ENCODE measurements around the gene ZNF311. TPM values are rescaled to one million over a fixed set of nuclear protein-coding genes. Genes with fewer than 3 reads are reported as not detected.

ZNF311 gene
- polyA plus RNA-seq, 2 donors: 0.46 to 1.2 TPM

DNA sequence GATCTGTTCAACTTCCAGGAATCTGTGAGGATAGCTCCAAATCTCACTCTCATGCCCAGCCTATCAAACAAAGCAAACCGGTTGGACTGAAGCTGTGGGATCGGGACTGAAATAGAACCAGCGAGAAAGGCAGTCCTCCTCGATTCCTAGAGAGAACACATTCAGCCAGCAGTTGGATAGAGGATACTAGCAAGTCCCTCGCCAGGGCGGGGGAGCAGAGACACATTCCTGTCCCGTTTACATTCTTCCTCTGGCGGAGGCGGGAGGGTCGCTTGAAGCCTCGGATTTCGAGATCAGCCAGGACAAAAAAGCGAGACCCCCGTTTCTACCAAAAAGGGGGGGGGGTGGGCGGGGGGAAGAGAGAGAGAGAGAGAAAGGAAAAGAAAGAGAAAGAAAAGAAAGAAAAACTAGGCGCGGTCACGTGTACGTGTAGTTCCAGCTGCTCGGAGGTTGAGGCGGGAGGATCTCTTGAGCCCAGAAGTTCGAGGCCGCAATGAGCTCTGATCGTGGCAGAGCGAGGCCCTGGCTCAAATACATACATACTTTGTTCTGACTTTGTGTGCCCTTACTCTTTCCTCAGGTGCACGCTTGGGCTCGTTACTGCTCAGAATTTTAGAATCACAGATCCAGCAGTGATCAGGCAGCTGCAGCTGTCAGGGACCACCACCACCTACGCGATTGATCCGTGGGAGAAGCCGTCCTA, 19.5 kb downstream of the ZNF311 start:
- H3K27me3 ChIP-seq (ENCODE audit: control insufficient read depth in 1 of 2, insufficient read depth in 2 of 2, low read length in 2 of 2): no peaks in the 10 kb centered on the region

DNA sequence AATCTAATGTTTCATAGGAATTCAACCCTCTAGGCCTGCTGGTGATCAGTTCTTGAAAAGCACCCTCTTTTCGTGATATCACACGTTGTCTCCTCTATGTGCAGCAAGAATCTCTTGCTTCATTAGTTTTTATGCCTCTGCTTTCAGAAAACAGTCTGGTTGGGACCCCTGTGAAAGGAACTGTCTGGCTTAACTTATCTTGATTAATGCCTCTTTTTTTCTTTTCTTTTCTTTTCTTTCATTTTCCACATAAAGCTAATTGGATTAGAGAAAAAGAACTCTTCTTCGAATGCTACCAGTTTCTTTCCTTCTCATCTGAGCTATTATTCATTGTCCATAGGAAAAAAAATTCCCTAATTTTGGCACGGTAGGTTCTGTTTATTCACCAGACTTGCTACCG, 21.3 kb downstream of the ZNF311 start:
- no peaks in the 10 kb centered on the region for H3K4me1 ChIP-seq (ENCODE audit: control insufficient read depth in 2 of 2, insufficient read depth in 2 of 2, low read length in 1 of 2)

More for the DNA sequence above, 19.5 kb downstream of the ZNF311 start:
- Histone ChIP-seq H3K36me3 (ENCODE audit: control insufficient read depth in 2 of 2, insufficient read depth in 2 of 2, low read length in 1 of 2) (no peaks in the 10 kb centered on the region), H3K27ac (ENCODE audit: low read depth in 2 of 2, low read length in 1 of 2) (peak overlapping the region; percentile 64 to 76), H3K4me3 (ENCODE audit: low read depth in 1 of 2, low read length in 2 of 2) (peak overlapping the region; percentile 17 to 52), H3K4me1 (ENCODE audit: control insufficient read depth in 2 of 2, insufficient read depth in 2 of 2, low read length in 1 of 2) (no peaks in the 10 kb centered on the region), H3K9me3 (ENCODE audit: control insufficient read depth in 2 of 2, insufficient read depth in 1 of 2, low read depth in 1 of 2, low read length in 1 of 2) (no peaks in the 10 kb centered on the region)
- 8 to 10% methylated on average over 30 to 31 of the region's 31 CpGs for WGBS, 2 donors

DNA sequence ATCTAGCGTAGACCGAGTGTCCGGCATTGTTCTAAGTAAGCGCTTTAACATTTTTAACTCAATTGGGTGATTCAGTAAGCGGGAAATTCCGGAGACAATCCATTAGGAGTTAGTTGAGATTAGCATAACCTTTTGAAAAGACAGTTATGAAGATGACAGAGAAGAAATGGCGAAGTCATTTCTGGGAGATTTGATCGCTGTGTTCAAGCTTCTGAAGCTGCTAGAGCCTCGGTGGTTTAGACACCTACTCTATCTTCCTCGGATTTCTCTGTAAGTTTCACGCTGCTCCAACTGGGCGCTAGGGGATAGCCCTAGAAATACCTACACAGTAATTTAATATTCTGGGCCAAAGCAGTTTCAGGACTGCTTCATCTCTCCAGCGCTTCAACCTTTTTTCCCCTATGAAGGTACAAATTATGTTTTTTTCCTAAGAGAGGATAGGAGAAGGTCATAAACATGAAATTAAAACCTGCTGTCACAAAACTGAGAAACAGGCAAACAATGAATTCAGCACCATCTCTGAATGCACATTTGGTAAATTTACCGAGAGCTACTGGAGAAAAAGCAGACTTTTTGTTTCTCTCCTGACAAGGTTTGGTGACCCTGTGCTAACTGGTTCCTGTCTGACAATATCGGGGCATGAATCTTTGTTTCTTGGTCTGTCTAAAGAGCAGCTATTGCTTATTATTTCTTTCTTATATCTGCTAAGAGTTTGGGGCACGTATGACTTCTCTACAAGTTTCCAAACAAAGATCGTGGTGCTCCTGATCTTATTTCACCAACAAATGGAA, 22.4 kb downstream of the ZNF311 start:
- Histone ChIP-seq H3K9me3 (ENCODE audit: control insufficient read depth in 2 of 2, insufficient read depth in 1 of 2, low read depth in 1 of 2, low read length in 1 of 2) (no peaks in the 10 kb centered on the region), H3K27me3 (ENCODE audit: control insufficient read depth in 1 of 2, insufficient read depth in 2 of 2, low read length in 2 of 2) (peaks cover 0 to 3% of the 10 kb centered on the region in 2 donors), H3K4me3 (ENCODE audit: low read depth in 1 of 2, low read length in 2 of 2) (peak overlapping the region in 1 of 2 donors; percentile 58), H3K4me1 (ENCODE audit: control insufficient read depth in 2 of 2, insufficient read depth in 2 of 2, low read length in 1 of 2) (no peaks in the 10 kb centered on the region), H3K36me3 (ENCODE audit: control insufficient read depth in 2 of 2, insufficient read depth in 2 of 2, low read length in 1 of 2) (no peaks in the 10 kb centered on the region), H3K27ac (ENCODE audit: low read depth in 2 of 2, low read length in 1 of 2) (peak overlapping the region; percentile 40 to 60)
- WGBS, 2 donors: 9 to 12% methylated on average over 17 of the region's 17 CpGs

More for the DNA sequence above, 21.3 kb downstream of the ZNF311 start:
- Histone ChIP-seq H3K9me3 (ENCODE audit: control insufficient read depth in 2 of 2, insufficient read depth in 1 of 2, low read depth in 1 of 2, low read length in 1 of 2) (no peaks in the 10 kb centered on the region), H3K27me3 (ENCODE audit: control insufficient read depth in 1 of 2, insufficient read depth in 2 of 2, low read length in 2 of 2) (peaks cover 0 to 3% of the 10 kb centered on the region in 2 donors), H3K36me3 (ENCODE audit: control insufficient read depth in 2 of 2, insufficient read depth in 2 of 2, low read length in 1 of 2) (no peaks in the 10 kb centered on the region), H3K4me3 (ENCODE audit: low read depth in 1 of 2, low read length in 2 of 2) (no peak overlapping the region), H3K27ac (ENCODE audit: low read depth in 2 of 2, low read length in 1 of 2) (no peak overlapping the region)
- WGBS, 2 donors: 72 to 74% methylated on average over 5 of the region's 5 CpGs

DNA sequence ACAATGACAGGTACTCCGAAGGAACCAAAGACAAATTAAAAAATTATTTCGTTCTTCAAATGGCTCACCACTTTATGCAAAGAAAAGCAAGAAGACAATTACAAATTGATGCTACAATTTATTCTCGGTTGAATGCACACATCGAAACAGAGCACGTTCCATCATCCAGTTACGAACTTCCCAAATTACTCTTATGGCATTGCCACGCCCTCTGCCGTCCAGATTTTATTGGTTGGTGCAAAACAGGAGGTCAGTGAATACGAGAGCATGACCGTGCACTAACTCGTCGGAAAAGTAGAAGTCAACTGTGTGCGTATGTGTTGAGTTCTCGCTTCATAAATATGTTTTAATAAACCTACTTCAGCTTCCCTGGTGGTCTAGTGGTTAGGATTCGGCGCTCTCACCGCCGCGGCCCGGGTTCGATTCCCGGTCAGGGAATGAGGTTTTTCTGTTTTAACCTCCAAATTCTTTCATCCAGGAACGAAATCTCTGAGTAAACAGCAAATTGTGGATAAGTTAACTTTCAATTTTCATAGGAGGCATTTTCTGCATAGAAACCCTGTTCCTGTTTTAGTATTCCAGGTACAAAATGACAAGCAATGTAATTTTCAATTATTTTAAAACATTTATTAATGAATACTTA, 23.2 kb downstream of the ZNF311 start:
- Histone ChIP-seq H3K27me3 (ENCODE audit: control insufficient read depth in 1 of 2, insufficient read depth in 2 of 2, low read length in 2 of 2) (peaks cover 0 to 3% of the 10 kb centered on the region in 2 donors), H3K4me3 (ENCODE audit: low read depth in 1 of 2, low read length in 2 of 2) (peak overlapping the region; percentile 51 to 58), H3K9me3 (ENCODE audit: control insufficient read depth in 2 of 2, insufficient read depth in 1 of 2, low read depth in 1 of 2, low read length in 1 of 2) (no peaks in the 10 kb centered on the region), H3K27ac (ENCODE audit: low read depth in 2 of 2, low read length in 1 of 2) (peak overlapping the region; percentile 66 to 75), H3K4me1 (ENCODE audit: control insufficient read depth in 2 of 2, insufficient read depth in 2 of 2, low read length in 1 of 2) (peaks cover 0 to 2% of the 10 kb centered on the region in 2 donors), H3K36me3 (ENCODE audit: control insufficient read depth in 2 of 2, insufficient read depth in 2 of 2, low read length in 1 of 2) (no peaks in the 10 kb centered on the region)
- 1% methylated on average over 23 of the region's 23 CpGs for WGBS, 2 donors

DNA sequence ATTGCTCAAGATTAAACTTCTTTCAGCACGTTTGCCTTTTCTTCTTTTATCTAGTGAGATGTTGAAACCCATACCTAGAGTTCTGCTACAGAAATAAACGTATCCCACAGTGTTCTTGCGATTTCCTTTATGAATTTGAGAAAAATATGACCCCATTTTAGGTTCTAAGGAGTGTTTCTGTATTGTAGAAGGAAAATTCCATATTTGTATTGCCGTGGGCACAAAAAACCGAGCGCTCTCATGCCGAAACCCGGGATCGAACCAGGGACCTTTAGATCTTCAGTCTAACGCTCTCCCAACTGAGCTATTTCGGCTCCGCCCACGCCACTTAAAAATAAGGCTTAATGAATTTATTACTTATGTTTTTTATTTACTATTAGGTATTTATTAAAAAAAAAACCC, 23.7 kb downstream of the ZNF311 start:
- peaks cover 0 to 3% of the 10 kb centered on the region in 2 donors for H3K27me3 ChIP-seq (ENCODE audit: control insufficient read depth in 1 of 2, insufficient read depth in 2 of 2, low read length in 2 of 2)
- 0 to 1% methylated on average over 13 of the region's 13 CpGs for WGBS, 2 donors

DNA sequence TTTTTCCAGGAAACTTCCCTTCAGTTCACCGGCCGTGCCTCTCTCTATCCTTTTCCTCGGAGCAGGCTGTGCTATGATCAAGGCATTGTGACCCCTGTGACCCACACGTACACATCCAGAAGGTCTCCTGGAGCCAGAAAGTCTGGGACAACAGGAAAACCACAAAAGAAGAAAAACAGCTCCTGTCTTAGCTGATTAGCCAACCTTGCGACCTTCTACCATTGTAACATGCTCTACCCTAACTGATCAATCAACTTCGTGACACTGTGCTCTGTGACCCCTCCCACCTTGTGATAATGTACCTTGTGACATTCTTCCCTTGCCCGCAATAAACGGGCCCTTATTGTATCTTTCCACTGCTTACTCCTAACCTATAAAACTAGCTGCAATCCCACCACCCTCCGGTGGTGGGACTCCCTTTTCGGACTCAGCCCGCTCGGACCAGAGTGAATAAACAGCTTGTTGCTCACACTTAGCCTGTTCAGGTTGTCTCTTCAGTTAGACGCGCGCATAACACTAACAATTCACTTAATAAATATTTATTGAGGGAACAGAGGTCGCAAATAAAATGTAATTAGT, 24.2 kb downstream of the ZNF311 start:
- peaks cover 0 to 2% of the 10 kb centered on the region in 2 donors for H3K4me1 ChIP-seq (ENCODE audit: control insufficient read depth in 2 of 2, insufficient read depth in 2 of 2, low read length in 1 of 2)
- no peaks in the 10 kb centered on the region for H3K9me3 ChIP-seq (ENCODE audit: control insufficient read depth in 2 of 2, insufficient read depth in 1 of 2, low read depth in 1 of 2, low read length in 1 of 2)
- H3K27ac ChIP-seq (ENCODE audit: low read depth in 2 of 2, low read length in 1 of 2): no peak overlapping the region
- H3K27me3 ChIP-seq (ENCODE audit: control insufficient read depth in 1 of 2, insufficient read depth in 2 of 2, low read length in 2 of 2): peaks cover 0 to 3% of the 10 kb centered on the region in 2 donors
- H3K36me3 ChIP-seq (ENCODE audit: control insufficient read depth in 2 of 2, insufficient read depth in 2 of 2, low read length in 1 of 2): no peaks in the 10 kb centered on the region
- H3K4me3 ChIP-seq (ENCODE audit: low read depth in 1 of 2, low read length in 2 of 2): peak overlapping the region; percentile 47 to 51
- 1 to 2% methylated on average over 16 of the region's 16 CpGs for WGBS, 2 donors

More for the DNA sequence above, 23.7 kb downstream of the ZNF311 start:
- Histone ChIP-seq H3K36me3 (ENCODE audit: control insufficient read depth in 2 of 2, insufficient read depth in 2 of 2, low read length in 1 of 2) (no peaks in the 10 kb centered on the region), H3K4me3 (ENCODE audit: low read depth in 1 of 2, low read length in 2 of 2) (peak overlapping the region in 1 of 2 donors; percentile 58), H3K4me1 (ENCODE audit: control insufficient read depth in 2 of 2, insufficient read depth in 2 of 2, low read length in 1 of 2) (peaks cover 0 to 2% of the 10 kb centered on the region in 2 donors), H3K27ac (ENCODE audit: low read depth in 2 of 2, low read length in 1 of 2) (no peak overlapping the region), H3K9me3 (ENCODE audit: control insufficient read depth in 2 of 2, insufficient read depth in 1 of 2, low read depth in 1 of 2, low read length in 1 of 2) (no peaks in the 10 kb centered on the region)

DNA sequence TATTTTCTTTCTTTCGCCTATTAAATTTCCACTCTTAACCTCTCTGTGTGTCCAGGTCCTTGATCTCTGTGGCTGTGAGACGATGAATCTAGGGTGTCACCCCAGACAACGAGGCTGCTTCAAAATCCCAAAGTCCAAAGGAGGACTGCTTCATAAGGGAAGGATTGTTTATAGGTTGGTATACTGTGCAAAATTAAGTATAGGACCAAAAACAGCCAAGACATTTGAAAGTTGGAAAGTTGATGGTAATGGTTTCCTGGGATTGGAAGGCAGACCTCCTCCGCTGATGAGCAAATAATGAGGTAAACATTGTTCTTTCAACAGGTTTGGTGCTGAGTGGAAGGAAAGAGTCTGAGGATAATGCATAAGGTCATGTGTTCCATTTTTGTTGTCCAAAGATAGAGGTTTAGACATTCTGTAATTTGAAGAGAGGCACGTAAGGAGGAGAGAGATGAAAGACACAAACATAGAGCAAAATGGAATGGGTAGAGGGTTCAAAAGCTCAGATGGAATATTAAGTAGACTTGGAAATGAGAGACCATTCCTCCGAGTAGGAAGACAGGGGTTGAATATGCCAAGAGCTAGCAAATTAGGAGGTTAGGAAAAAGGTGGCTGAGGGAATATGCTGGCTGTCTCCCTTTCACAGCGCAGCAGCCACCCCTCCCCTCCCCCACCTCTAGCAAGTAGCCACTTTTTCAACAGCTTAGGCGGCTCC, 24.8 kb downstream of the ZNF311 start:
- Histone ChIP-seq H3K4me1 (ENCODE audit: control insufficient read depth in 2 of 2, insufficient read depth in 2 of 2, low read length in 1 of 2) (peaks cover 0 to 2% of the 10 kb centered on the region in 2 donors), H3K27me3 (ENCODE audit: control insufficient read depth in 1 of 2, insufficient read depth in 2 of 2, low read length in 2 of 2) (peaks cover 0 to 3% of the 10 kb centered on the region in 2 donors), H3K36me3 (ENCODE audit: control insufficient read depth in 2 of 2, insufficient read depth in 2 of 2, low read length in 1 of 2) (no peaks in the 10 kb centered on the region), H3K9me3 (ENCODE audit: control insufficient read depth in 2 of 2, insufficient read depth in 1 of 2, low read depth in 1 of 2, low read length in 1 of 2) (no peaks in the 10 kb centered on the region), H3K27ac (ENCODE audit: low read depth in 2 of 2, low read length in 1 of 2) (no peak overlapping the region), H3K4me3 (ENCODE audit: low read depth in 1 of 2, low read length in 2 of 2) (peak overlapping the region in 1 of 2 donors; percentile 51)
- WGBS, 2 donors: 52 to 54% methylated on average over 8 of the region's 8 CpGs

DNA sequence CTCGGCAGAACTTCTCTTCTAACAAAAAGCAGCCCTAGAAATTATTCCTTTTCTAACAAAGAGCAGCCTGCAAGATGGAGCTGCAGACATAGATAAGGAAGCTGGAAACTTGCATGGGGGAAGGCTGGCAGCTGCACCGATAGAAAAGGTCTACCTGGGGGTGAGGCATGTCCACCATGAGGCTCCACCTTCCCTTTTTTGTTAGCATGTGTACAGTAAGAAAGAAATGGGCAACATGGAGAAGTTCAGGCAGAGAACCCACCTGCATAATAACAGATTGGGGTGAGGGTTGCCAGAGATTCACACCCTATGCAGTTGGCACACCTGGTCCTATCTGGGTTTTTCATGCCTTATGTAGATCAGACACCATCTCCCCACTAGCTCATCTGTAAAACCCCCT, 25.4 kb downstream of the ZNF311 start:
- Histone ChIP-seq H3K9me3 (ENCODE audit: control insufficient read depth in 2 of 2, insufficient read depth in 1 of 2, low read depth in 1 of 2, low read length in 1 of 2) (no peaks in the 10 kb centered on the region), H3K4me1 (ENCODE audit: control insufficient read depth in 2 of 2, insufficient read depth in 2 of 2, low read length in 1 of 2) (peaks cover 0 to 2% of the 10 kb centered on the region in 2 donors), H3K36me3 (ENCODE audit: control insufficient read depth in 2 of 2, insufficient read depth in 2 of 2, low read length in 1 of 2) (no peaks in the 10 kb centered on the region), H3K4me3 (ENCODE audit: low read depth in 1 of 2, low read length in 2 of 2) (no peak overlapping the region), H3K27me3 (ENCODE audit: control insufficient read depth in 1 of 2, insufficient read depth in 2 of 2, low read length in 2 of 2) (peaks cover 0 to 3% of the 10 kb centered on the region in 2 donors), H3K27ac (ENCODE audit: low read depth in 2 of 2, low read length in 1 of 2) (no peak overlapping the region)
- 51 to 56% methylated on average over 2 of the region's 2 CpGs for WGBS, 2 donors
